ENCODE measurements around the gene GNAT3.

The GNAT3 gene

GRCh38 chr7:80415522-80415921 lies 96.3 kb downstream of the GNAT3 start:
- no peak for DNase-seq (ENCODE audit: low read depth)
- no peak overlapping the region for H3K4me3 ChIP-seq (replicated peaks; ENCODE audit: low read depth, low read length)
- no peak for TF ChIP-seq CTCF (IDR thresholded peaks at IDR 0.05; ENCODE audit: low read length, missing control alignments)

GRCh38 chr7:80415114-80415513 lies 96.8 kb downstream of the GNAT3 start:
- DNase-seq (ENCODE audit: low read depth) = no peak

GRCh38 chr7:80414331-80414730 lies 97.5 kb downstream of the GNAT3 start:
- no peak for DNase-seq (ENCODE audit: low read depth)
- H3K4me3 ChIP-seq (replicated peaks; ENCODE audit: low read depth, low read length) = no peak overlapping the region
- TF ChIP-seq CTCF (IDR thresholded peaks at IDR 0.05; ENCODE audit: low read length, missing control alignments) = no peak

More at GRCh38 chr7:80415114-80415513, 96.8 kb downstream of the GNAT3 start:
- no peak for TF ChIP-seq CTCF (IDR thresholded peaks at IDR 0.05; ENCODE audit: low read length, missing control alignments)
- no peak overlapping the region for H3K4me3 ChIP-seq (replicated peaks; ENCODE audit: low read depth, low read length)

GRCh38 chr7:80413383-80413945 lies 98.4 kb downstream of the GNAT3 start:
- TF ChIP-seq CTCF (IDR thresholded peaks at IDR 0.05; ENCODE audit: low read length, missing control alignments) = no peak
- no peak for DNase-seq (ENCODE audit: low read depth)
- no peak overlapping the region for H3K4me3 ChIP-seq (replicated peaks; ENCODE audit: low read depth, low read length)

GRCh38 chr7:80412842-80413241 lies 99.0 kb downstream of the GNAT3 start:
- H3K4me3 ChIP-seq (replicated peaks; ENCODE audit: low read depth, low read length) = no peak overlapping the region
- no peak for TF ChIP-seq CTCF (IDR thresholded peaks at IDR 0.05; ENCODE audit: low read length, missing control alignments)
- peak; percentile 24 for DNase-seq (ENCODE audit: low read depth)

- TF ChIP-seq CTCF (IDR thresholded peaks at IDR 0.05; ENCODE audit: low read length, missing control alignments) = no peak
- H3K4me3 ChIP-seq (replicated peaks; ENCODE audit: low read depth, low read length) = no peak overlapping the region
- DNase-seq (ENCODE audit: low read depth) = no peak
Observed at GRCh38 chr7:80411621-80412020, 100.2 kb downstream of the GNAT3 start.

GRCh38 chr7:80410081-80410480 lies 101.8 kb downstream of the GNAT3 start:
- no peak overlapping the region for H3K4me3 ChIP-seq (replicated peaks; ENCODE audit: low read depth, low read length)
- no peak for TF ChIP-seq CTCF (IDR thresholded peaks at IDR 0.05; ENCODE audit: low read length, missing control alignments)
- DNase-seq (ENCODE audit: low read depth) = peak; percentile 13
